HepG2 (cell line): ENCODE measurements around the gene MUC22. TPM values are rescaled to one million over a fixed set of nuclear protein-coding genes. Genes with fewer than 3 reads are reported as not detected.

Experiments
- CBX2 ChIP-seq, 2 experiments: fragments of 200-600 bp in 1 of 2; sonication (generic); formaldehyde crosslinking in 1 of 2; IDR thresholded peaks; 2 replicates each; pipeline versions ENCODE4 v1.7.0 to v1.8.1; 2018 to 2022; ENCODE audit warnings: low read depth in 2 of 2, low read length in 1 of 2, mild to moderate bottlenecking in 1 of 2, missing genetic modification reagents in 1 of 2
- NFATC3 ChIP-seq: sonication (generic); formaldehyde crosslinking; IDR thresholded peaks from 2 replicates; pipeline ENCODE4 v1.5.1; 2020; ENCODE audit warnings: mild to moderate bottlenecking, missing genetic modification reagents
- SP5 ChIP-seq: IDR thresholded peaks from 2 replicates; pipeline ENCODE4 v1.6.1; 2016; ENCODE audit warnings: low read depth, borderline replicate concordance
- ZNF180 ChIP-seq: sonication (generic); formaldehyde crosslinking; IDR thresholded peaks from 2 replicates; pipeline ENCODE4 v1.4.0; 2020; ENCODE audit warnings: low read depth, missing genetic modification reagents, borderline replicate concordance
- ZNF253 ChIP-seq: sonication (generic); formaldehyde crosslinking; IDR thresholded peaks from 2 replicates; pipeline ENCODE4 v1.8.0; 2022; ENCODE audit warnings: mild to moderate bottlenecking, missing genetic modification reagents, borderline replicate concordance
- ZNF382 ChIP-seq: sonication (generic); formaldehyde crosslinking; IDR thresholded peaks from 2 replicates; pipeline ENCODE4 v1.5.0; 2020; ENCODE audit warnings: missing genetic modification reagents, mild to moderate bottlenecking, borderline replicate concordance
- ZNF589 ChIP-seq: sonication (generic); formaldehyde crosslinking; conservative IDR thresholded peaks from 2 replicates; pipeline ENCODE4 v1.8.0; 2022; ENCODE audit warnings: mild to moderate bottlenecking, moderate library complexity, missing genetic modification reagents
- ZNF660 ChIP-seq: sonication (generic); formaldehyde crosslinking; IDR thresholded peaks from 2 replicates; pipeline ENCODE4 v1.5.1; 2020; ENCODE audit warnings: mild to moderate bottlenecking, low read depth, missing genetic modification reagents, borderline replicate concordance
- ZNF879 ChIP-seq: sonication (generic); formaldehyde crosslinking; IDR thresholded peaks from 2 replicates; pipeline ENCODE4 v1.8.1; 2023; ENCODE audit warnings: missing genetic modification reagents
- polyA plus RNA-seq, 8 experiments: library from polyadenylated mRNA; depleted of rRNA in 3 of 8; stranded (reverse) in 7 of 8; unstranded in 1 of 8; fragments of >200 nt; fragmentation: Illumina TruSeq in 4 of 8; extraction: Trizol in 4 of 8; gene quantifications; 2 replicates each; pipeline versions ENCODE4 v1.2.1 to v1.2.3, GENCODE V29; 2011 to 2016; ENCODE audit warnings: low read depth in 4 of 8, missing spikeins in 1 of 8, mixed read lengths in 1 of 8; ENCODE audit not compliant: insufficient read depth in 1 of 8
- total RNA-seq, 5 experiments: library from RNA; depleted of rRNA; stranded (reverse); fragments of >200 nt; fragmentation: Illumina TruSeq; extraction: Trizol; gene quantifications; 2 replicates each; pipeline ENCODE4 v1.2.3, GENCODE V29; 2016; ENCODE audit warnings: low read depth in 1 of 5
- TF ChIP-seq, protein P1 (sequence below): sonication (generic); formaldehyde crosslinking; IDR thresholded peaks from 2 replicates; pipeline ENCODE4 v1.4.0; 2020; ENCODE audit warnings: missing genetic modification reagents, borderline replicate concordance
- TF ChIP-seq, protein P2 (sequence below): sonication (generic); formaldehyde crosslinking; IDR thresholded peaks from 2 replicates; pipeline ENCODE4 v1.8.1; 2023; ENCODE audit warnings: mild to moderate bottlenecking, inconsistent platforms, moderate library complexity, missing genetic modification reagents, borderline replicate concordance

Gene MUC22
- total and polyA plus RNA-seq, 2 of the 13 experiments (the other 11 are each of a cell fraction or from before 2014, with no cell fraction given) = not detected

DNA sequence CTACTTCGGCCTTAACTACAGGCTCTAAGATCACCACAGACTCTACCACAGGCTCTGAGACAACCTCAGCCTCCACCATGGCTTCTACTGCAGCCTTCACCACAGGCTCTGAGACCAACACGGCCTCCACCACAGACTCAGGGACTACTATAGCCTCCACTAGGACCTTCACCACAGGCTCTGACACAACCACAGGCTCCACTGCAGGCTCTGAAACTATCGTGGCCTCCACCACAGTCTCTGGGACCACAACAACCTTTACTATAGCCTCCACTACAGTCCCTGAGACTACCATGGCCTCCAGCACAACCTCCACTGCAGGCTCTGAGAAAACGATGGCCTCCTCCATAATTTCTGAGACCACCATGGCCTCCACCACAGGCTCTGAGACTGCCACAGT is 15.3 kb downstream of the MUC22 start (continued):
- TF ChIP-seq, protein P1, sequence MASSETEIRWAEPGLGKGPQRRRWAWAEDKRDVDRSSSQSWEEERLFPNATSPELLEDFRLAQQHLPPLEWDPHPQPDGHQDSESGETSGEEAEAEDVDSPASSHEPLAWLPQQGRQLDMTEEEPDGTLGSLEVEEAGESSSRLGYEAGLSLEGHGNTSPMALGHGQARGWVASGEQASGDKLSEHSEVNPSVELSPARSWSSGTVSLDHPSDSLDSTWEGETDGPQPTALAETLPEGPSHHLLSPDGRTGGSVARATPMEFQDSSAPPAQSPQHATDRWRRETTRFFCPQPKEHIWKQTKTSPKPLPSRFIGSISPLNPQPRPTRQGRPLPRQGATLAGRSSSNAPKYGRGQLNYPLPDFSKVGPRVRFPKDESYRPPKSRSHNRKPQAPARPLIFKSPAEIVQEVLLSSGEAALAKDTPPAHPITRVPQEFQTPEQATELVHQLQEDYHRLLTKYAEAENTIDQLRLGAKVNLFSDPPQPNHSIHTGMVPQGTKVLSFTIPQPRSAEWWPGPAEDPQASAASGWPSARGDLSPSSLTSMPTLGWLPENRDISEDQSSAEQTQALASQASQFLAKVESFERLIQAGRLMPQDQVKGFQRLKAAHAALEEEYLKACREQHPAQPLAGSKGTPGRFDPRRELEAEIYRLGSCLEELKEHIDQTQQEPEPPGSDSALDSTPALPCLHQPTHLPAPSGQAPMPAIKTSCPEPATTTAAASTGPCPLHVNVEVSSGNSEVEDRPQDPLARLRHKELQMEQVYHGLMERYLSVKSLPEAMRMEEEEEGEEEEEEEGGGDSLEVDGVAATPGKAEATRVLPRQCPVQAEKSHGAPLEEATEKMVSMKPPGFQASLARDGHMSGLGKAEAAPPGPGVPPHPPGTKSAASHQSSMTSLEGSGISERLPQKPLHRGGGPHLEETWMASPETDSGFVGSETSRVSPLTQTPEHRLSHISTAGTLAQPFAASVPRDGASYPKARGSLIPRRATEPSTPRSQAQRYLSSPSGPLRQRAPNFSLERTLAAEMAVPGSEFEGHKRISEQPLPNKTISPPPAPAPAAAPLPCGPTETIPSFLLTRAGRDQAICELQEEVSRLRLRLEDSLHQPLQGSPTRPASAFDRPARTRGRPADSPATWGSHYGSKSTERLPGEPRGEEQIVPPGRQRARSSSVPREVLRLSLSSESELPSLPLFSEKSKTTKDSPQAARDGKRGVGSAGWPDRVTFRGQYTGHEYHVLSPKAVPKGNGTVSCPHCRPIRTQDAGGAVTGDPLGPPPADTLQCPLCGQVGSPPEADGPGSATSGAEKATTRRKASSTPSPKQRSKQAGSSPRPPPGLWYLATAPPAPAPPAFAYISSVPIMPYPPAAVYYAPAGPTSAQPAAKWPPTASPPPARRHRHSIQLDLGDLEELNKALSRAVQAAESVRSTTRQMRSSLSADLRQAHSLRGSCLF (CRISPR knock-in tag) = no peak
- TF ChIP-seq CBX2 (IDR thresholded peaks at IDR 0.05; ENCODE audit: low read depth, low read length) (no peak), CBX2 (CRISPR knock-in tag; IDR thresholded peaks at IDR 0.05; ENCODE audit: low read depth) (no peak), ZNF382 (no peak), ZNF253 (CRISPR knock-in tag) (no peak), SP5 (CRISPR knock-in tag) (no peak), ZNF180 (CRISPR knock-in tag) (no peak), NFATC3 (CRISPR knock-in tag) (no peak), ZNF589 (no peak), ZNF660 (CRISPR knock-in tag) (no peak), ZNF879 (no peak)
- TF ChIP-seq, protein P2, sequence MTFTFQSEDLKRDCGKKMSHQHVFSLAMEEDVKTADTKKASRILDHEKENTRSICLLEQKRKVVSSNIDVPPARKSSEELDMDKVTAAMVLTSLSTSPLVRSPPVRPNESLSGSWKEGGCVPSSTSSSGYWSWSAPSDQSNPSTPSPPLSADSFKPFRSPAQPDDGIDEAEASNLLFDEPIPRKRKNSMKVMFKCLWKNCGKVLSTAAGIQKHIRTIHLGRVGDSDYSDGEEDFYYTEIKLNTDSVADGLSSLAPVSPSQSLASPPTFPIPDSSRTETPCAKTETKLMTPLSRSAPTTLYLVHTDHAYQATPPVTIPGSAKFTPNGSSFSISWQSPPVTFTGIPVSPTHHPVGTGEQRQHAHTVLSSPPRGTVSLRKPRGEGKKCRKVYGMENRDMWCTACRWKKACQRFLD (CRISPR knock-in tag) = no peak
- TF ChIP-seq, all 625 proteins: peak for 0
